Measurements from ENCODE around the gene CLIP1.
"Not testable (repeated sequence)": the region's sequence is repeated elsewhere in the genome, so short reads cannot be mapped to it uniquely, and the experiment has no call there.

The CLIP1 gene

GRCh38 chr12:122467983-122468382 is 45.5 kb upstream of the CLIP1 start:
- Histone ChIP-seq H3K4me2 (ENCODE audit: low read length) (no peak overlapping the region), H3K18ac (ENCODE audit: low read length) (no peak overlapping the region), H3K9ac (ENCODE audit: low read length) (no peak overlapping the region), H3K9me3 (ENCODE audit: insufficient read depth, low read depth, low read length) (no peaks in the 10 kb centered on the region), H3K14ac (ENCODE audit: low read length) (no peak overlapping the region), H3K79me2 (ENCODE audit: control insufficient read depth, insufficient read depth, low read length, poor library complexity) (no peaks in the 10 kb centered on the region), H2BK12ac (ENCODE audit: low read length) (no peak overlapping the region), H4K12ac (ENCODE audit: low read depth, low read length) (no peak overlapping the region), H2BK120ac (ENCODE audit: insufficient read depth, low read length, poor library complexity) (no peak overlapping the region), H3K27ac (ENCODE audit: low read depth, low read length) (peak overlapping the region; percentile 86), H2AFZ (ENCODE audit: insufficient read depth, low read length, poor library complexity) (no peak overlapping the region), H3K27me3 (ENCODE audit: insufficient read depth, low read length) (no peaks in the 10 kb centered on the region), H3K4me3 (ENCODE audit: low read depth, low read length) (no peak overlapping the region), H3K4ac (ENCODE audit: low read depth, low read length) (no peak overlapping the region), H3K79me1 (ENCODE audit: low read length) (peaks cover 23% of the 10 kb centered on the region), H3K23ac (ENCODE audit: low read length) (no peak overlapping the region), H3K4me1 (ENCODE audit: control insufficient read depth in 1 of 2, insufficient read depth in 2 of 2, low read length in 2 of 2) (peaks cover 3 to 13% of the 10 kb centered on the region in 2 experiments), H2BK5ac (ENCODE audit: low read depth, low read length, poor library complexity) (no peak overlapping the region), H4K91ac (ENCODE audit: low read depth, low read length) (no peak overlapping the region), H4K8ac (ENCODE audit: low read depth, low read length) (no peak overlapping the region), H3K36me3 (ENCODE audit: control insufficient read depth in 1 of 2, insufficient read depth in 2 of 2, low read length in 2 of 2) (peaks cover 4 to 7% of the 10 kb centered on the region in 2 experiments), H2AK5ac (ENCODE audit: low read length) (no peak overlapping the region)
- peak; percentile 82 to 94 for DNase-seq
- no CpG with 5 or more reads among the region's 4 CpGs for WGBS (ENCODE audit: extremely low coverage, insufficient coverage, insufficient read length)

GRCh38 chr12:122464317-122465042 is 42.0 kb upstream of the CLIP1 start:
- not testable (repeated sequence) for H3K18ac ChIP-seq (ENCODE audit: low read length); H4K8ac ChIP-seq (ENCODE audit: low read depth, low read length); H3K14ac ChIP-seq (ENCODE audit: low read length); H3K4me2 ChIP-seq (ENCODE audit: low read length); H3K27me3 ChIP-seq (ENCODE audit: insufficient read depth, low read length); H3K4me1 ChIP-seq (ENCODE audit: control insufficient read depth in 1 of 2, insufficient read depth in 2 of 2, low read length in 2 of 2); H2AK5ac ChIP-seq (ENCODE audit: low read length); H2AFZ ChIP-seq (ENCODE audit: insufficient read depth, low read length, poor library complexity); H3K79me2 ChIP-seq (ENCODE audit: control insufficient read depth, insufficient read depth, low read length, poor library complexity); H4K12ac ChIP-seq (ENCODE audit: low read depth, low read length); H3K36me3 ChIP-seq (ENCODE audit: control insufficient read depth in 1 of 2, insufficient read depth in 2 of 2, low read length in 2 of 2); H3K23ac ChIP-seq (ENCODE audit: low read length); H3K9me3 ChIP-seq (ENCODE audit: insufficient read depth, low read depth, low read length); H3K4me3 ChIP-seq (ENCODE audit: low read depth, low read length); H3K9ac ChIP-seq (ENCODE audit: low read length); H3K4ac ChIP-seq (ENCODE audit: low read depth, low read length)
- peak overlapping the region; percentile 87 for H4K91ac ChIP-seq (ENCODE audit: low read depth, low read length)
- peak overlapping the region; percentile 75 for H2BK120ac ChIP-seq (ENCODE audit: insufficient read depth, low read length, poor library complexity)
- peak overlapping the region; percentile 23 for H2BK12ac ChIP-seq (ENCODE audit: low read length)
- peak overlapping the region; percentile 26 for H2BK5ac ChIP-seq (ENCODE audit: low read depth, low read length, poor library complexity)
- H3K27ac ChIP-seq (ENCODE audit: low read depth, low read length) = peak overlapping the region; percentile 22
- no CpG with 5 or more reads among the region's 17 CpGs for WGBS (ENCODE audit: extremely low coverage, insufficient coverage, insufficient read length)
- H3K79me1 ChIP-seq (ENCODE audit: low read length) = peaks cover 14% of the 10 kb centered on the region
- peak; percentile 95 to 99 for DNase-seq

- Histone ChIP-seq H2BK120ac (ENCODE audit: insufficient read depth, low read length, poor library complexity) (peak overlapping the region; percentile 7), H4K8ac (ENCODE audit: low read depth, low read length) (no peak overlapping the region), H3K79me2 (ENCODE audit: control insufficient read depth, insufficient read depth, low read length, poor library complexity) (no peaks in the 10 kb centered on the region), H3K79me1 (ENCODE audit: low read length) (peaks cover 9% of the 10 kb centered on the region), H2BK5ac (ENCODE audit: low read depth, low read length, poor library complexity) (no peak overlapping the region), H3K14ac (ENCODE audit: low read length) (no peak overlapping the region), H3K9ac (ENCODE audit: low read length) (no peak overlapping the region), H3K9me3 (ENCODE audit: insufficient read depth, low read depth, low read length) (no peaks in the 10 kb centered on the region), H4K91ac (ENCODE audit: low read depth, low read length) (no peak overlapping the region), H4K12ac (ENCODE audit: low read depth, low read length) (no peak overlapping the region), H3K27me3 (ENCODE audit: insufficient read depth, low read length) (no peaks in the 10 kb centered on the region), H3K4me2 (ENCODE audit: low read length) (no peak overlapping the region), H3K4ac (ENCODE audit: low read depth, low read length) (no peak overlapping the region), H3K18ac (ENCODE audit: low read length) (no peak overlapping the region), H2BK12ac (ENCODE audit: low read length) (peak overlapping the region; percentile 9), H3K4me1 (ENCODE audit: control insufficient read depth in 1 of 2, insufficient read depth in 2 of 2, low read length in 2 of 2) (peaks cover 3 to 5% of the 10 kb centered on the region in 2 experiments), H3K27ac (ENCODE audit: low read depth, low read length) (no peak overlapping the region), H3K4me3 (ENCODE audit: low read depth, low read length) (no peak overlapping the region), H2AFZ (ENCODE audit: insufficient read depth, low read length, poor library complexity) (no peak overlapping the region), H3K23ac (ENCODE audit: low read length) (no peak overlapping the region), H2AK5ac (ENCODE audit: low read length) (no peak overlapping the region), H3K36me3 (ENCODE audit: control insufficient read depth in 1 of 2, insufficient read depth in 2 of 2, low read length in 2 of 2) (no peaks in the 10 kb centered on the region)
- no CpG with 5 or more reads among the region's 2 CpGs for WGBS (ENCODE audit: extremely low coverage, insufficient coverage, insufficient read length)
- DNase-seq = no peak
Observed at GRCh38 chr12:122460641-122461040, 38.2 kb upstream of the CLIP1 start.

- H3K4me3 ChIP-seq (ENCODE audit: low read depth, low read length) = no peak overlapping the region
- H3K9me3 ChIP-seq (ENCODE audit: insufficient read depth, low read depth, low read length) = no peaks in the 10 kb centered on the region
- no peak overlapping the region for H4K91ac ChIP-seq (ENCODE audit: low read depth, low read length)
- no peak overlapping the region for H2AK5ac ChIP-seq (ENCODE audit: low read length)
- H3K9ac ChIP-seq (ENCODE audit: low read length) = no peak overlapping the region
- H3K36me3 ChIP-seq (ENCODE audit: control insufficient read depth in 1 of 2, insufficient read depth in 2 of 2, low read length in 2 of 2) = no peaks in the 10 kb centered on the region
- DNase-seq = no peak
- H3K4ac ChIP-seq (ENCODE audit: low read depth, low read length) = no peak overlapping the region
- H3K14ac ChIP-seq (ENCODE audit: low read length) = no peak overlapping the region
- no peak overlapping the region for H3K18ac ChIP-seq (ENCODE audit: low read length)
- no peak overlapping the region for H3K27ac ChIP-seq (ENCODE audit: low read depth, low read length)
- no peak overlapping the region for H2BK5ac ChIP-seq (ENCODE audit: low read depth, low read length, poor library complexity)
- no peak overlapping the region for H3K23ac ChIP-seq (ENCODE audit: low read length)
- peaks cover 3 to 5% of the 10 kb centered on the region in 2 experiments for H3K4me1 ChIP-seq (ENCODE audit: control insufficient read depth in 1 of 2, insufficient read depth in 2 of 2, low read length in 2 of 2)
- H3K27me3 ChIP-seq (ENCODE audit: insufficient read depth, low read length) = no peaks in the 10 kb centered on the region
- H4K8ac ChIP-seq (ENCODE audit: low read depth, low read length) = no peak overlapping the region
- peaks cover 7% of the 10 kb centered on the region for H3K79me1 ChIP-seq (ENCODE audit: low read length)
- no peaks in the 10 kb centered on the region for H3K79me2 ChIP-seq (ENCODE audit: control insufficient read depth, insufficient read depth, low read length, poor library complexity)
- no peak overlapping the region for H4K12ac ChIP-seq (ENCODE audit: low read depth, low read length)
- H3K4me2 ChIP-seq (ENCODE audit: low read length) = no peak overlapping the region
- WGBS (ENCODE audit: extremely low coverage, insufficient coverage, insufficient read length) = no CpG with 5 or more reads among the region's 7 CpGs
- H2AFZ ChIP-seq (ENCODE audit: insufficient read depth, low read length, poor library complexity) = no peak overlapping the region
- no peak overlapping the region for H2BK12ac ChIP-seq (ENCODE audit: low read length)
- peak overlapping the region; percentile 69 for H2BK120ac ChIP-seq (ENCODE audit: insufficient read depth, low read length, poor library complexity)
Observed at GRCh38 chr12:122460061-122460460, 37.6 kb upstream of the CLIP1 start.
